ENCODE results near the gene SORBS1.
A peak's percentile ranks its signal among the peaks of the same experiment; 100 is the strongest.

- peak in 2 of 7 experiments; percentile 10 to 12 for TF ChIP-seq CTCF (IDR thresholded peaks at IDR 0.05)
- no peak for TF ChIP-seq EP300 (IDR thresholded peaks at IDR 0.05)
- no peak for TF ChIP-seq POLR2A (IDR thresholded peaks at IDR 0.05)
- TF ChIP-seq POLR2AphosphoS5 (IDR thresholded peaks at IDR 0.05), result peak in 1 of 3 donors; percentile 71
Measured at GRCh38 chr10:95327367-95327766, 233.8 kb downstream of the SORBS1 start.
